Subcutaneous abdominal adipose tissue (tissue), 5 donors: ENCODE measurements around the gene CCDC183.

Experiments
- H3K27ac ChIP-seq: one replicate; pipeline ENCODE4 v1.7.0; 2013; ENCODE audit warnings: low read depth, mild to moderate bottlenecking, inconsistent platforms, low read length, moderate library complexity
- H3K27me3 ChIP-seq, 5 donors: one replicate each; pipeline ENCODE4 v1.7.0; 2013; ENCODE audit warnings: low read length in 5 of 5, inconsistent platforms in 1 of 5; ENCODE audit not compliant: control insufficient read depth in 5 of 5, insufficient read depth in 4 of 5
- H3K36me3 ChIP-seq, 5 donors: one replicate each; pipeline ENCODE4 v1.7.0; 2013; ENCODE audit warnings: low read length in 5 of 5; ENCODE audit not compliant: control insufficient read depth in 5 of 5, insufficient read depth in 5 of 5
- H3K4me1 ChIP-seq, 5 donors: one replicate each; pipeline ENCODE4 v1.7.0; 2013; ENCODE audit warnings: low read length in 5 of 5, mild to moderate bottlenecking in 3 of 5, moderate library complexity in 1 of 5; ENCODE audit not compliant: control insufficient read depth in 5 of 5, insufficient read depth in 5 of 5
- H3K4me3 ChIP-seq, 5 donors: one replicate each; pipeline ENCODE4 v1.7.0; 2013; ENCODE audit warnings: low read length in 5 of 5, low read depth in 1 of 5
- H3K9ac ChIP-seq, 5 donors: one replicate each; pipeline ENCODE4 v1.7.0; 2013; ENCODE audit warnings: low read length in 5 of 5, mild to moderate bottlenecking in 4 of 5, moderate library complexity in 3 of 5
- H3K9me3 ChIP-seq, 5 donors: one replicate each; pipeline ENCODE4 v1.7.0; 2013; ENCODE audit warnings: low read length in 5 of 5; ENCODE audit not compliant: control insufficient read depth in 5 of 5
- donor health status: healthy.
- donor health status: healthy.
- donor health status: healthy.
- donor health status: healthy.
- donor health status: healthy.

The CCDC183 gene

GRCh38 chr9:136806631-136807201, 10.6 kb downstream of the CCDC183 start:
- Histone ChIP-seq H3K27ac (peak overlapping the region; percentile 62), H3K36me3 (peaks cover 0 to 14% (median 4%) of the 10 kb centered on the region in 5 donors), H3K4me3 (peak overlapping the region in 4 of 5 donors; percentile 74 to 92 (median 83)), H3K4me1 (peaks cover 0 to 37% (median 33%) of the 10 kb centered on the region in 5 donors), H3K9me3 (no peaks in the 10 kb centered on the region), H3K27me3 (peaks cover 7 to 8% (median 7%) of the 10 kb centered on the region in 5 donors), H3K9ac (peak overlapping the region in 4 of 5 donors; percentile 73 to 87 (median 78))

- H3K9me3 ChIP-seq: no peaks in the 10 kb centered on the region
- H3K9ac ChIP-seq: peak within 1 kb of the TSS; percentile 22 to 87 (median 80)
- H3K27ac ChIP-seq: peak within 1 kb of the TSS; percentile 62
- peaks cover 0 to 38% (median 33%) of the 10 kb centered on the region in 5 donors for H3K4me1 ChIP-seq
- peaks cover under 1 to 1% (median under 1%) of the 10 kb centered on the region in 5 donors for H3K27me3 ChIP-seq
- H3K4me3 ChIP-seq: peak within 1 kb of the TSS; percentile 74 to 92 (median 81)
- peaks cover 0 to 15% (median 4%) of the 10 kb centered on the region in 5 donors for H3K36me3 ChIP-seq
Observed at GRCh38 chr9:136807281-136808074, 11.3 kb downstream of the CCDC183 start, which contains the start of gene RABL6. Gene RABL6 (plus strand): TSS chr9:136807948. CDS start chr9:136808197, 249 bp downstream.

GRCh38 chr9:136808075-136808805, 12.1 kb downstream of the CCDC183 start:
- Histone ChIP-seq H3K36me3 (peaks cover 0 to 23% (median 7%) of the 10 kb centered on the region in 5 donors), H3K9me3 (no peaks in the 10 kb centered on the region), H3K27ac (no peak overlapping the region), H3K27me3 (no peaks in the 10 kb centered on the region), H3K4me3 (peak overlapping the region; percentile 74 to 92 (median 81)), H3K4me1 (peaks cover 0 to 38% (median 33%) of the 10 kb centered on the region in 5 donors), H3K9ac (peak overlapping the region; percentile 22 to 87 (median 80))

- peak overlapping the region; percentile 74 to 92 (median 81) for H3K4me3 ChIP-seq
- H3K27ac ChIP-seq: no peak overlapping the region
- peak overlapping the region; percentile 22 to 87 (median 80) for H3K9ac ChIP-seq
- H3K27me3 ChIP-seq: no peaks in the 10 kb centered on the region
- H3K4me1 ChIP-seq: peaks cover 0 to 38% (median 33%) of the 10 kb centered on the region in 5 donors
- H3K36me3 ChIP-seq: peaks cover 0 to 23% (median 7%) of the 10 kb centered on the region in 5 donors
- no peaks in the 10 kb centered on the region for H3K9me3 ChIP-seq
Observed at GRCh38 chr9:136808806-136809158, 12.6 kb downstream of the CCDC183 start.

GRCh38 chr9:136814725-136815421, 18.7 kb downstream of the CCDC183 start:
- H3K4me3 ChIP-seq: no peak overlapping the region
- H3K4me1 ChIP-seq: peaks cover 0 to 9% (median 4%) of the 10 kb centered on the region in 5 donors
- no peak overlapping the region for H3K9ac ChIP-seq
- H3K27me3 ChIP-seq: no peaks in the 10 kb centered on the region
- H3K9me3 ChIP-seq: no peaks in the 10 kb centered on the region
- H3K27ac ChIP-seq: no peak overlapping the region
- peaks cover 0 to 18% (median 8%) of the 10 kb centered on the region in 5 donors for H3K36me3 ChIP-seq

GRCh38 chr9:136815422-136815782, 19.3 kb downstream of the CCDC183 start:
- peaks cover 0 to 18% (median 8%) of the 10 kb centered on the region in 5 donors for H3K36me3 ChIP-seq
- H3K9ac ChIP-seq: no peak overlapping the region
- H3K4me3 ChIP-seq: no peak overlapping the region
- no peak overlapping the region for H3K27ac ChIP-seq
- H3K27me3 ChIP-seq: no peaks in the 10 kb centered on the region
- H3K9me3 ChIP-seq: no peaks in the 10 kb centered on the region
- H3K4me1 ChIP-seq: peaks cover 0 to 3% (median 0%) of the 10 kb centered on the region in 5 donors

- Histone ChIP-seq H3K4me3 (peak overlapping the region; percentile 33 to 63 (median 40)), H3K36me3 (peaks cover 0 to 30% (median 25%) of the 10 kb centered on the region in 5 donors), H3K27me3 (no peaks in the 10 kb centered on the region), H3K4me1 (peaks cover 2 to 12% (median 9%) of the 10 kb centered on the region in 5 donors), H3K9ac (peak overlapping the region in 4 of 5 donors; percentile 20 to 66 (median 38)), H3K27ac (no peak overlapping the region), H3K9me3 (no peaks in the 10 kb centered on the region)
Observed at GRCh38 chr9:136820971-136821825, 25.1 kb downstream of the CCDC183 start.

GRCh38 chr9:136821826-136822544, 25.8 kb downstream of the CCDC183 start:
- Histone ChIP-seq H3K27me3 (no peaks in the 10 kb centered on the region), H3K9ac (peak overlapping the region in 1 of 5 donors; percentile 20), H3K27ac (no peak overlapping the region), H3K36me3 (peaks cover 0 to 37% (median 31%) of the 10 kb centered on the region in 5 donors), H3K4me3 (peak overlapping the region in 2 of 5 donors; percentile 59 to 63), H3K4me1 (peaks cover 2 to 12% (median 9%) of the 10 kb centered on the region in 5 donors), H3K9me3 (no peaks in the 10 kb centered on the region)
